Subcutaneous abdominal adipose tissue (tissue), 5 donors: ENCODE measurements around the gene OR8G5.

Experiments used
- H3K27ac ChIP-seq: one replicate; pipeline ENCODE4 v1.7.0; 2013; ENCODE audit warnings: low read depth, mild to moderate bottlenecking, inconsistent platforms, low read length, moderate library complexity
- H3K27me3 ChIP-seq, 5 donors: one replicate each; pipeline ENCODE4 v1.7.0; 2013; ENCODE audit warnings: low read length in 5 of 5, inconsistent platforms in 1 of 5; ENCODE audit not compliant: control insufficient read depth in 5 of 5, insufficient read depth in 4 of 5
- H3K36me3 ChIP-seq, 5 donors: one replicate each; pipeline ENCODE4 v1.7.0; 2013; ENCODE audit warnings: low read length in 5 of 5; ENCODE audit not compliant: control insufficient read depth in 5 of 5, insufficient read depth in 5 of 5
- H3K4me1 ChIP-seq, 5 donors: one replicate each; pipeline ENCODE4 v1.7.0; 2013; ENCODE audit warnings: low read length in 5 of 5, mild to moderate bottlenecking in 3 of 5, moderate library complexity in 1 of 5; ENCODE audit not compliant: control insufficient read depth in 5 of 5, insufficient read depth in 5 of 5
- H3K4me3 ChIP-seq, 5 donors: one replicate each; pipeline ENCODE4 v1.7.0; 2013; ENCODE audit warnings: low read length in 5 of 5, low read depth in 1 of 5
- H3K9ac ChIP-seq, 5 donors: one replicate each; pipeline ENCODE4 v1.7.0; 2013; ENCODE audit warnings: low read length in 5 of 5, mild to moderate bottlenecking in 4 of 5, moderate library complexity in 3 of 5
- H3K9me3 ChIP-seq, 5 donors: one replicate each; pipeline ENCODE4 v1.7.0; 2013; ENCODE audit warnings: low read length in 5 of 5; ENCODE audit not compliant: control insufficient read depth in 5 of 5
- donor health status: healthy.
- donor health status: healthy.
- donor health status: healthy.
- donor health status: healthy.
- donor health status: healthy.

OR8G5 gene

GRCh38 chr11:124311670-124312069 is 55.5 kb downstream of the OR8G5 start:
- Histone ChIP-seq H3K36me3 (no peaks in the 10 kb centered on the region), H3K4me3 (no peak overlapping the region), H3K27ac (no peak overlapping the region), H3K9ac (no peak overlapping the region), H3K27me3 (no peaks in the 10 kb centered on the region), H3K4me1 (no peaks in the 10 kb centered on the region), H3K9me3 (no peaks in the 10 kb centered on the region)

- Histone ChIP-seq H3K27ac (no peak overlapping the region), H3K9me3 (no peaks in the 10 kb centered on the region), H3K36me3 (no peaks in the 10 kb centered on the region), H3K4me1 (no peaks in the 10 kb centered on the region), H3K27me3 (no peaks in the 10 kb centered on the region), H3K4me3 (no peak overlapping the region), H3K9ac (no peak overlapping the region)
These were observed 57.0 kb downstream of the OR8G5 start for GRCh38 chr11:124313131-124313530.

DNA sequence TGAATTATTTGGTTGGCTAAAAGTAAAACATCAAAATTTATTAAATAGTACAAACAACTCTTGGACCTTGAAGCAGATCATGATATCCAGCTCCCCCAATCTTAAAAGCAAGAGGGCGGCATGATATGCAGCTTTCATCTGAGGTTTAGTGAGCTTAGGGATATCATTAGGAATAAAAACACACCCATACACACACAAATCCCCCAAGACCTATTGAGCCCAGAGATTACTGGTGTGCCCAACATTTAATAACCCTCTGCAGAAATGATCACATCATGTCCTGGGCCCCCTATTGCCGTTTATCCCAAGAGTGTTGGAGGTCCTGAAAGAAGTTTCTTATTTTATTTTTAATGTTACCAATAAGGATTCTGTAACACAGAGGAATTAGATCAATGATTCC is 57.7 kb downstream of the OR8G5 start, which contains the start of gene OR8D1:
Gene OR8D1 (minus strand): TSS at position 101 of the 400 bp plus-strand sequence. CDS start 3,183 bp downstream, outside the sequence.
- no peak within 1 kb of the TSS for H3K27ac ChIP-seq
- H3K4me1 ChIP-seq, result no peaks in the 10 kb centered on the region
- H3K9me3 ChIP-seq, result no peaks in the 10 kb centered on the region
- no peaks in the 10 kb centered on the region for H3K27me3 ChIP-seq
- H3K9ac ChIP-seq, result no peak within 1 kb of the TSS
- H3K36me3 ChIP-seq, result no peaks in the 10 kb centered on the region
- H3K4me3 ChIP-seq, result no peak within 1 kb of the TSS

DNA sequence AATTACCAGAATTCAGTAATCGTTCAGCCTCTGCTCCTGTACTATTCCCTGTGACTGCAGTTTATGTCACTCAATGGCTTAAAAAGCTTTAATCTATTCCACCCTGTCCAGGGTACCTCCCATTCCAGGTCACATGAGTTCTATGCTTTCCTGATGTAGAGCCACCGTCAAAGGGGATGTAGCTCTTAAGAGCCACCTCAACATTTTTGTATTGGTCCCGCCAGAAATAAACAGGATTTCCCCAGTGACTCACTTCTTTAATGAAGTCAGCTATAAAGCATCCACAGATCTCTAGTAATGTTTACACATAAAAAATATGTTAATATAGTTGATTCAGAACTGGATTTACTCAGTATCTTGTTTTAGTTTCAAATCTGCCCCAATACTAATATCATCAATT is 58.9 kb downstream of the OR8G5 start:
- Histone ChIP-seq H3K36me3 (no peaks in the 10 kb centered on the region), H3K27ac (no peak overlapping the region), H3K9ac (no peak overlapping the region), H3K4me3 (no peak overlapping the region), H3K4me1 (no peaks in the 10 kb centered on the region), H3K27me3 (no peaks in the 10 kb centered on the region), H3K9me3 (no peaks in the 10 kb centered on the region)
